Parathyroid adenoma (tissue), 2 donors: Measurements from ENCODE around the gene BRD4.
A peak's percentile ranks its signal among the peaks of the same experiment; 100 is the strongest.

Experiments
- H2AFZ ChIP-seq: fragments of 300-600 bp; sonication (generic); one replicate; pipeline ENCODE4 v1.7.0; 2017; ENCODE audit warnings: antibody characterized with exemption, mild to moderate bottlenecking
- H3K27ac ChIP-seq: fragments of 300-600 bp; sonication (generic); one replicate; pipeline ENCODE4 v1.7.0; 2017
- H3K27me3 ChIP-seq: fragments of 300-600 bp; sonication (generic); one replicate; pipeline ENCODE4 v1.7.0; 2017; ENCODE audit warnings: low read length; ENCODE audit not compliant: control insufficient read depth, insufficient read depth
- H3K36me3 ChIP-seq: fragments of 300-600 bp; sonication (generic); one replicate; pipeline ENCODE4 v1.7.0; 2017; ENCODE audit warnings: low read length; ENCODE audit not compliant: control insufficient read depth, insufficient read depth
- H3K4me1 ChIP-seq: fragments of 300-600 bp; sonication (generic); one replicate; pipeline ENCODE4 v1.7.0; 2017; ENCODE audit warnings: control low read depth
- H3K4me2 ChIP-seq: fragments of 300-600 bp; sonication (generic); one replicate; pipeline ENCODE4 v1.7.0; 2017; ENCODE audit warnings: low read length
- H3K4me3 ChIP-seq: fragments of 300-600 bp; sonication (generic); one replicate; pipeline ENCODE4 v1.7.0; 2017; ENCODE audit warnings: low read depth, low read length
- H3K79me2 ChIP-seq: fragments of 300-600 bp; sonication (generic); one replicate; pipeline ENCODE4 v1.7.0; 2017; ENCODE audit warnings: control low read depth
- H3K9ac ChIP-seq: fragments of 300-600 bp; sonication (generic); one replicate; pipeline ENCODE4 v1.7.0; 2017; ENCODE audit warnings: mild to moderate bottlenecking
- H3K9me3 ChIP-seq: fragments of 300-600 bp; sonication (generic); one replicate; pipeline ENCODE4 v1.7.0; 2017; ENCODE audit warnings: low read length; ENCODE audit not compliant: control insufficient read depth
- CTCF ChIP-seq: fragments of 300-600 bp; sonication (generic); IDR thresholded peaks from one replicate; pipeline ENCODE4 v1.7.0; 2017; ENCODE audit warnings: antibody characterized with exemption, mild to moderate bottlenecking
- donor health status: primary hyperparathyroidism.

The BRD4 gene

GRCh38 chr19:15201374-15202023 is 130.8 kb downstream of the BRD4 start:
- no peak overlapping the region for H3K9ac ChIP-seq
- no peaks in the 10 kb centered on the region for H3K9me3 ChIP-seq
- no peak overlapping the region for H3K27ac ChIP-seq
- no peaks in the 10 kb centered on the region for H3K79me2 ChIP-seq
- TF ChIP-seq CTCF: no peak
- no peak overlapping the region for H3K4me2 ChIP-seq
- H3K36me3 ChIP-seq: no peaks in the 10 kb centered on the region
- no peaks in the 10 kb centered on the region for H3K27me3 ChIP-seq
- no peak overlapping the region for H2AFZ ChIP-seq
- H3K4me3 ChIP-seq: no peak overlapping the region
- peaks cover 4% of the 10 kb centered on the region for H3K4me1 ChIP-seq

- Histone ChIP-seq H3K4me2 (peak within 1 kb of the TSS; percentile 91), H3K4me1 (peaks cover 7% of the 10 kb centered on the region), H3K27me3 (no peaks in the 10 kb centered on the region), H3K4me3 (peak within 1 kb of the TSS; percentile 65), H2AFZ (peak within 1 kb of the TSS; percentile 50), H3K9me3 (no peaks in the 10 kb centered on the region), H3K36me3 (no peaks in the 10 kb centered on the region), H3K27ac (no peak within 1 kb of the TSS), H3K79me2 (no peaks in the 10 kb centered on the region), H3K9ac (no peak within 1 kb of the TSS)
- no peak for TF ChIP-seq CTCF
Measured at GRCh38 chr19:15200553-15201364, 131.6 kb downstream of the BRD4 start, which contains the start of gene NOTCH3. Gene NOTCH3, minus strand, starts transcription at chr19:15200995. Its CDS starts 90 bp downstream, at chr19:15200905.

GRCh38 chr19:15199661-15200552 is 132.4 kb downstream of the BRD4 start:
- H3K9me3 ChIP-seq: no peaks in the 10 kb centered on the region
- no peaks in the 10 kb centered on the region for H3K36me3 ChIP-seq
- peak overlapping the region; percentile 65 for H3K4me3 ChIP-seq
- no peak overlapping the region for H3K27ac ChIP-seq
- no peak overlapping the region for H3K9ac ChIP-seq
- H3K4me1 ChIP-seq: peaks cover 7% of the 10 kb centered on the region
- no peaks in the 10 kb centered on the region for H3K27me3 ChIP-seq
- peak overlapping the region; percentile 50 for H2AFZ ChIP-seq
- no peaks in the 10 kb centered on the region for H3K79me2 ChIP-seq
- H3K4me2 ChIP-seq: peak overlapping the region; percentile 91
- TF ChIP-seq CTCF: no peak

- Histone ChIP-seq H3K4me3 (no peak overlapping the region), H3K9me3 (no peaks in the 10 kb centered on the region), H3K27me3 (no peaks in the 10 kb centered on the region), H3K79me2 (no peaks in the 10 kb centered on the region), H2AFZ (no peak overlapping the region), H3K9ac (no peak overlapping the region), H3K4me2 (no peak overlapping the region), H3K27ac (no peak overlapping the region), H3K36me3 (no peaks in the 10 kb centered on the region), H3K4me1 (peaks cover 7% of the 10 kb centered on the region)
- TF ChIP-seq CTCF: no peak
Measured at GRCh38 chr19:15198951-15199660, 133.2 kb downstream of the BRD4 start.
